NT2/D1 (cell line): ENCODE results near the gene SMPD3.

Source experiments
- SUZ12 ChIP-seq: IDR thresholded peaks from 2 replicates; pipeline ENCODE4 v1.6.1; 2011; ENCODE audit not compliant: insufficient read length, insufficient read depth; ENCODE audit errors: extremely low read depth
- YY1 ChIP-seq: IDR thresholded peaks from 2 replicates; pipeline ENCODE4 v1.6.1; 2011; ENCODE audit not compliant: insufficient read length, insufficient read depth
- ZNF274 ChIP-seq: IDR thresholded peaks from 2 replicates; pipeline ENCODE4 v1.6.1; 2011; ENCODE audit warnings: mild to moderate bottlenecking, low read depth, low read length

- TF ChIP-seq ZNF274: no peak
- TF ChIP-seq YY1: no peak
- no peak for TF ChIP-seq SUZ12
Measured at GRCh38 chr16:68374246-68374805, 74.0 kb downstream of the SMPD3 start.
